Pulmonary artery endothelial cell (primary cell): ENCODE data around the gene NKD1. TPM values are rescaled to one million over a fixed set of nuclear protein-coding genes. Genes with fewer than 3 reads are reported as not detected.

Source experiments
- DNase-seq: peaks from one replicate; pipeline ENCODE4 v3.0.0-alpha.2; 2011; ENCODE audit warnings: low read depth, low spot score
- total RNA-seq: library from RNA; depleted of rRNA; stranded (reverse); fragments of >200 nt; gene quantifications from 2 replicates; pipeline ENCODE4 v1.2.3, GENCODE V29; 2014

The NKD1 gene
- total RNA-seq, 1 donor from 2014 or later: 0.07 TPM

GRCh38 chr16:50673496-50674275 lies 125.5 kb downstream of the NKD1 start:
- DNase-seq: no peak

GRCh38 chr16:50674831-50675230 lies 126.6 kb downstream of the NKD1 start:
- DNase-seq: no peak

- no peak for DNase-seq
Measured at GRCh38 chr16:50675686-50676610, 127.8 kb downstream of the NKD1 start.

- no peak for DNase-seq
Measured at GRCh38 chr16:50676684-50677225, 128.6 kb downstream of the NKD1 start.

GRCh38 chr16:50677351-50677750 lies 129.2 kb downstream of the NKD1 start:
- no peak for DNase-seq

GRCh38 chr16:50678531-50678930 lies 130.3 kb downstream of the NKD1 start:
- no peak for DNase-seq

- DNase-seq: no peak
Measured at GRCh38 chr16:50679266-50679665, 131.1 kb downstream of the NKD1 start.

GRCh38 chr16:50679676-50680555 lies 131.7 kb downstream of the NKD1 start:
- DNase-seq: no peak

- DNase-seq: no peak
Measured at GRCh38 chr16:50680556-50680893, 132.3 kb downstream of the NKD1 start.

GRCh38 chr16:50681021-50681885 lies 133.1 kb downstream of the NKD1 start, which contains the start of gene SNX20:
Gene SNX20 (minus strand): TSS chr16:50681312. CDS start chr16:50677526, 3,786 bp downstream.
- no peak for DNase-seq

- no peak for DNase-seq
Measured at GRCh38 chr16:50683689-50684374, 135.6 kb downstream of the NKD1 start.

GRCh38 chr16:50684823-50685461 lies 136.7 kb downstream of the NKD1 start:
- DNase-seq: no peak

- no peak for DNase-seq
Measured at GRCh38 chr16:50685462-50686063, 137.4 kb downstream of the NKD1 start.

GRCh38 chr16:50688083-50688482 lies 139.9 kb downstream of the NKD1 start:
- DNase-seq: no peak

- DNase-seq: no peak
Measured at GRCh38 chr16:50688867-50689266, 140.7 kb downstream of the NKD1 start.

GRCh38 chr16:50690177-50690576 lies 142.0 kb downstream of the NKD1 start:
- DNase-seq: no peak

GRCh38 chr16:50692644-50692998 lies 144.4 kb downstream of the NKD1 start:
- DNase-seq: no peak

- DNase-seq: no peak
Measured at GRCh38 chr16:50692999-50693781, 145.0 kb downstream of the NKD1 start, which contains the start of gene NOD2. Gene NOD2 (plus strand): TSS chr16:50693606. CDS start chr16:50699496, 5,890 bp downstream.
